Kidney epithelial cell (primary cell): Measurements from ENCODE around the gene SEPTIN5. TPM values are rescaled to one million over a fixed set of nuclear protein-coding genes. Genes with fewer than 3 reads are reported as not detected.
"Not testable (repeated sequence)": the region's sequence is repeated elsewhere in the genome, so short reads cannot be mapped to it uniquely, and the experiment has no call there.

Source experiments
- DNase-seq: peaks from one replicate; pipeline ENCODE4 v3.0.0-alpha.2; 2010; ENCODE audit warnings: low read depth
- H3K27me3 ChIP-seq: 2 replicates; pipeline ENCODE4 v1.6.0; 2011; ENCODE audit warnings: low read length; ENCODE audit not compliant: control insufficient read depth, insufficient read depth
- H3K36me3 ChIP-seq: 2 replicates; pipeline ENCODE4 v1.5.1; 2011; ENCODE audit warnings: low read length; ENCODE audit not compliant: control insufficient read depth, insufficient read depth
- H3K4me3 ChIP-seq: 2 replicates; pipeline ENCODE4 v1.5.1; 2011; ENCODE audit warnings: low read depth, mild to moderate bottlenecking, control low read depth, low read length
- total RNA-seq: library from RNA; depleted of rRNA; stranded (reverse); fragments of >200 nt; gene quantifications from 2 replicates; pipeline ENCODE4 v1.2.3, GENCODE V29; 2015
- TF ChIP-seq, protein P1 (sequence below): IDR thresholded peaks from 2 replicates; pipeline ENCODE4 v1.5.1; 2011; ENCODE audit warnings: mild to moderate bottlenecking, moderate library complexity, low read length, control low read depth, inconsistent platforms; ENCODE audit not compliant: insufficient read depth, poor library complexity, severe bottlenecking

The SEPTIN5 gene
- total RNA-seq, 1 donor from 2014 or later: 10.1 TPM

DNA sequence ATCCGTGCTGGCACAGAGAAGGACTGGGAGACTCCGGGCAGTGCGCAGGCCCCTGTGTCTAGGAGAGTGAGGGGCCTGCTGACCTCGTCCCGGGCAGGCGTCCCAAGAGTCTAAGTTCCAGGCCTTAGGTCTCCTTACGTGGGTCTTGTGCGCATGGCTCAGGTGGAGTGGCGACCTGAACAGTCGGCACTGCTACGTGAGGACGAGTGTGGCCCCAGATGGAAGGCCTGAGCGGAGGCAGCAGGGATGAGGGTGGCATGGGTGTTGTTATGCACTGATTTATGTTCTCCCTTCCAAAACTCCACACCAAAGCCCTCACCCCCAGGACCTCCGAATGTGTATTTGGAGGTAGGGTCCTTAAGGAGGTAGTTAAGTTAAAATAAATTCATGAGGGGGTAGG is 20.7 kb upstream of the SEPTIN5 start:
- no peak overlapping the region for H3K4me3 ChIP-seq
- peaks cover 2% of the 10 kb centered on the region for H3K27me3 ChIP-seq
- TF ChIP-seq, protein P1, sequence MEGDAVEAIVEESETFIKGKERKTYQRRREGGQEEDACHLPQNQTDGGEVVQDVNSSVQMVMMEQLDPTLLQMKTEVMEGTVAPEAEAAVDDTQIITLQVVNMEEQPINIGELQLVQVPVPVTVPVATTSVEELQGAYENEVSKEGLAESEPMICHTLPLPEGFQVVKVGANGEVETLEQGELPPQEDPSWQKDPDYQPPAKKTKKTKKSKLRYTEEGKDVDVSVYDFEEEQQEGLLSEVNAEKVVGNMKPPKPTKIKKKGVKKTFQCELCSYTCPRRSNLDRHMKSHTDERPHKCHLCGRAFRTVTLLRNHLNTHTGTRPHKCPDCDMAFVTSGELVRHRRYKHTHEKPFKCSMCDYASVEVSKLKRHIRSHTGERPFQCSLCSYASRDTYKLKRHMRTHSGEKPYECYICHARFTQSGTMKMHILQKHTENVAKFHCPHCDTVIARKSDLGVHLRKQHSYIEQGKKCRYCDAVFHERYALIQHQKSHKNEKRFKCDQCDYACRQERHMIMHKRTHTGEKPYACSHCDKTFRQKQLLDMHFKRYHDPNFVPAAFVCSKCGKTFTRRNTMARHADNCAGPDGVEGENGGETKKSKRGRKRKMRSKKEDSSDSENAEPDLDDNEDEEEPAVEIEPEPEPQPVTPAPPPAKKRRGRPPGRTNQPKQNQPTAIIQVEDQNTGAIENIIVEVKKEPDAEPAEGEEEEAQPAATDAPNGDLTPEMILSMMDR: no peak
- H3K36me3 ChIP-seq: no peaks in the 10 kb centered on the region
- no peak for DNase-seq

DNA sequence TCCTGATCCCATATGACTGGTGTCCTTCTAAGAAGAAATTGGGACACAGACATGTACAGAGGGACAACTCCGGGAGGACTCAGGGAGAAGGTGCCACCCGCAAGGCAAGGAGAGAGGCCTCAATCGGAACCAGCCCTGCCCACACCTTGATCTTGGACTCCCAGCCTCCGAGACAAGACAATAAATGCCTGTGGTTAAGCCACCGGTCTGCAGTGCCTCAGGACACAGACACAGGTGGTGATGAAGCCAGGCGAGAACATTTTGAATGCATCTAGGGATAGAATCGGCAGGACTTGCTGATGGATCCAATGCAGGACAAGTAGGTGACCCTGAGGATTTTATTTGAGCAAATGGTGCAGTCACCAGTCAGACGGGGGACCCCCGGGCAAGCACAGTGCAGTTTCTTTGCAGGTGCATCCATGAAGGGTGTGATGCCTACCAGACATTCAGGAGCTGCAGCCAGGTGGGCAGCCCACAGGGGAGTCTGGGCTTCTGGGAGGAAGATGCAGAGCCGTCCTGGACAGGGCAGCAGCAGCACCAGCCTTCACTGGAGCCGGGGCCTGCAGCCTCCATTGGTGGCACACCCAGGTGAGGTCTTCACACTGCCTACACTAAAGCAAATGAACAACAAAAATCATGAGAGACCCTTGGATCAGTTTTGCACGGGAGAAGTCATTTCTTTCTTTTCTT is 20.2 kb upstream of the SEPTIN5 start:
- no peaks in the 10 kb centered on the region for H3K36me3 ChIP-seq
- H3K4me3 ChIP-seq: no peak overlapping the region
- TF ChIP-seq, protein P1: no peak
- no peak for DNase-seq
- no peaks in the 10 kb centered on the region for H3K27me3 ChIP-seq

DNA sequence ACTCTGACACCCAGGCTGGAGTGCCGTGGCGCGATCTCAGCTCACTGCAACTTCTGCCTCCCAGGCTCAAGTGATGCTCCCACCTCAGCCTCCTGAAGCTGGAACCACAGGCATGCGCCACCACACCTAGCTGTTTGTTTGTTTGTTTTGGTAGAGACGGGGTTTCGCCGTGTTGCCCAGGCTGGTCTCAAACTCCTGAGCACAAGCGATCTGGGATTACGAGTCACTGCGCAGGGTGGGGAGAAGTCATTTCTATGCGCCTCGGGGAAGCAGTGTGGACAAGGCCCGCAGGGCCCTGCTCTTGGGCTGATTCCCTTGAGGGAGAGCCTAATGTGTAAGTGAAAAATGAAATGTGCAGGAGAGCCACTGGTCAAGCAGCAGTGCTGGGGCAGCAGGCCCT is 19.6 kb upstream of the SEPTIN5 start:
- Histone ChIP-seq H3K36me3 (no peaks in the 10 kb centered on the region), H3K27me3 (no peaks in the 10 kb centered on the region), H3K4me3 (no peak overlapping the region)
- TF ChIP-seq, protein P1: no peak
- DNase-seq: no peak

DNA sequence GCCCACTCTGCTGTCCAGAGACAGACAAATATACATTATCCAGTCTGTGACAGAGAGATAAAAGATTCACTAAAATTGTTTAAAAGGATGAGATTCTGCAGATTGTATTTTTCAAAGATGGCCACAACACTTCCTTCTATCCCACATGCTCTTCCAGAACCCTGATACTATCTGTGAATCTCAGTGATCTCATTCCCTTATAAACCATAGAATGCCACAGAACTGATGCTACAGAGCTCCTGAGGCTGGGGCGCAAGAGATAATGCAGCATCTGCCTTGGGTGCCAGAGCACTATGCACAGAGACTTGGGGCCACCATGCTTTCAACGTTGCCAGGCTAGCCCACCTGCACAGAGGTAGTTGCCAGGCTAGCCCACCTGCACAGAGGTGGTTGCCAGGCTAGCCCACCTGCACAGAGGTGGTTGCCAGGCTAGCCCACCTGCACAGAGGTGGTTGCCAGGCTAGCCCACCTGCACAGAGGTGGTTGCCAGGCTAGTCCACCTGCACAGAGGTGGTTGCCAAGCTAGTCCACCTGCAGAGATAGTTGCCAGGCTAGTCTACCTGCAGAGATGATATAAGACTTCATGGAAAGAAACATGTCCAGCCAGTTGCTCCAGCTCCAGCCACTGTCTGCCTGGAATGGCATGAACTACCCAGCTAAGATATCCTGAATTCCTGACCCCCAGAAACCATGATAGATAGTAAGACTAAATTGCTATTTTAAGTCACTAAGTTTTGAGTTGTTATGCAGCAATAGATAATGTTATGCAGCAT is 17.6 kb upstream of the SEPTIN5 start:
- Histone ChIP-seq H3K27me3 (no peaks in the 10 kb centered on the region), H3K4me3 (no peak overlapping the region), H3K36me3 (no peaks in the 10 kb centered on the region)
- no peak for DNase-seq
- TF ChIP-seq, protein P1: no peak

DNA sequence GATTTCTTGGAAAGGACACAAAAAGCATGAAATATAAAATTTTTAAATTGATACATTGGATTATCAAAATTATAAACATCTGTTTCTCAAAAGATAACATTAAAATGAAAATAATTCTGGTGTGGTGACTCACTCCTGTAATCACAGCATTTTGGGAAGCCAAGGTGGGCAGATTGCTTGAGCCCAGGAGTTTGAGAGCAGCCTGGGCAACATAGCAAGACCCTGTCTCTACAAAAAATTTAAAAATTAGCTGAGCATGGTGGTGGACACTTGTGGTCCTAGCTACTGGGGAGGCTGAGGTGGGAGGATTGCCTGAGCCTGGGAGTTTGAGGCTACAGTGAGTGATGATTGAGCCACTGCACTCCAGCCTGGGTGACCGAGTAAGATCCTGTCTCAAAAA is 16.4 kb upstream of the SEPTIN5 start:
- H3K36me3 ChIP-seq, H3K4me3 ChIP-seq, H3K27me3 ChIP-seq, DNase-seq: not testable (repeated sequence)

DNA sequence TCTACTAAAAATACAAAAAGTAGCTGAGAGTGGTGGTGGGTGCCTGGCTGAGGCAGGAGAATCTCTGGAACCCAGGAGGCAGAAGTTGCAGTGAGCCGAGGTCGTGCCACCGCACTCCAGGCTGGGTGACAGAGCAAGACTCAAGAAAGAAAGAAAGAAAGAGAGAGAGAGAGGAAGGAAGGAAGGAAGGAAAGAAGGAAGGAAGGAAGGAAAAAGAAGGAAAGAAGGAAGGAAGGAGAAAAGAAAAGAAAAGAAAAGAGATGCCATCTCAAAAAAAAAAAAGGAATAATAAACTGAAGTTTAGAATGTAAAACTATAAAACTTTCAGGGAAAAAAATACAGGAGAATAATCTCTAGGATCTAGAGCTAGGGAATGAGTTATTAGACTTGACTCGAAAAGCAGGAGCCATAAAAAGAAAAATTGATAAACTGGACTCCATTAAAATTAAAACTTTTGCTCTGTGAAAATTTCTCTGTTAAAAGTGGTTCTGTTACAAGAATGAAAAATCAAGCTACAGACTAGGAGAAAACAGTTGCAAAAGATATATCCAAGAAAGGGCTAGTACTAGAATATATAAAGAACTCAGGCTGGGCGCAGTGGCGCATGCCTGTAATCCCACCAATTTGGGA is 13.4 kb upstream of the SEPTIN5 start:
- no peaks in the 10 kb centered on the region for H3K36me3 ChIP-seq
- no peak for DNase-seq
- TF ChIP-seq, protein P1: no peak
- H3K27me3 ChIP-seq: peaks cover 6% of the 10 kb centered on the region
- H3K4me3 ChIP-seq: no peak overlapping the region
